ENCODE data around the gene TBC1D3L. TPM values are rescaled to one million over a fixed set of nuclear protein-coding genes. Genes with fewer than 3 reads are reported as not detected.

Gene TBC1D3L
- total RNA-seq (2022; extraction: Qiagen RNA extraction): 9.0 to 14.5 TPM (median 12.6 TPM) in 5 replicates

GRCh38 chr17:37988960-37989359, at the start of gene TBC1D3L:
TBC1D3L (minus strand) TSS chr17:37989060; CDS start chr17:37987520, 1,540 bp downstream.

GRCh38 chr17:38003676-38004075, 14.8 kb upstream of the TBC1D3L start, which contains the start of gene TBC1D3D:
TBC1D3D (plus strand) TSS chr17:38003976; CDS start chr17:38005561, 1,585 bp downstream.

Other genes starting within 250 kb of the TBC1D3L start
- 21.1 to 26.0 TPM (median 25.6 TPM) in 5 replicates for gene HNF1B, start 244.0 kb downstream of the TBC1D3L start, total RNA-seq (2022; extraction: Qiagen RNA extraction)
- not detected in 5 replicates for gene TBC1D3K, start 64.6 kb downstream of the TBC1D3L start, total RNA-seq (2022; extraction: Qiagen RNA extraction)
- gene TBC1D3D, start 14.9 kb upstream of the TBC1D3L start, total RNA-seq (2022; extraction: Qiagen RNA extraction): 0.05 to 0.16 TPM (median 0.10 TPM) in 4 of 5 replicates, not detected in the other
- not detected in 5 replicates for gene TBC1D3C, start 79.6 kb upstream of the TBC1D3L start, total RNA-seq (2022; extraction: Qiagen RNA extraction)
- not detected in 5 replicates for gene TBC1D3E, start 138.9 kb upstream of the TBC1D3L start, total RNA-seq (2022; extraction: Qiagen RNA extraction)
- gene TBC1D3, start 203.5 kb upstream of the TBC1D3L start, total RNA-seq (2022; extraction: Qiagen RNA extraction): not detected in 5 replicates

All from A549 treated with CORT108297 at 1 μM for 4 hours (cell line).